Central memory CD4-positive, alpha-beta T cell (primary cell): Measurements from ENCODE around the gene STAM2.
"Not testable (repeated sequence)": the region's sequence is repeated elsewhere in the genome, so short reads cannot be mapped to it uniquely, and the experiment has no call there.

Source experiments
- DNase-seq: peaks from one replicate; pipeline ENCODE4 v3.0.0; 2022
- total RNA-seq, 3 experiments: gene quantifications; one replicate each; lab custom pipeline; 2026; lab: John Stamatoyannopoulos, UW

Gene STAM2
- 27.4 to 63.7 (median 61.9) reads per million in 3 experiments for total RNA-seq

- peak; percentile 89 for DNase-seq
Observed at GRCh38 chr2:152175368-152176112, at the start of gene STAM2. TSS of gene STAM2 (minus strand) at chr2:152175763. CDS start at chr2:152175642, 121 bp downstream.

GRCh38 chr2:152223977-152224376 is 48.4 kb upstream of the STAM2 start:
- no peak for DNase-seq

GRCh38 chr2:152222975-152223637 is 47.5 kb upstream of the STAM2 start:
- no peak for DNase-seq

DNA sequence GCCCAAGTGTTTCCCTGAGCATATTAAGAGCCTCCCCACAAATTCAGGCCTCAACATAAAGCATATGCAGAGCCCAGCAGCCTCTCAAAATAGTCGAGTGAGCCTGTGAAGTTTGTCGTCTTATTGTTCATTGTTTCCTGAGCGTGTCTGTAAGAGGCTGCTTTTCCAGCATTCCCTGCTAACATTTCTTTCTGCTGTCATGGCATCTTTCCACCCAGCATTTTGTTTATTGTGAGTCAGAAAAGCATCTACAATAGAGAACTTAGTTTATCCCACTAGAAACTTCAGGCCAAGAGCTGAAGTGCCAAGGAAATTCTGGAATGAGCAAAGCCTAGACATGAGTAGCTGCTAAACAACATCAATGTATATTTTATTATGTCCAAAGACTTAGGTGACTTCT is 46.3 kb upstream of the STAM2 start:
- DNase-seq, result no peak

DNA sequence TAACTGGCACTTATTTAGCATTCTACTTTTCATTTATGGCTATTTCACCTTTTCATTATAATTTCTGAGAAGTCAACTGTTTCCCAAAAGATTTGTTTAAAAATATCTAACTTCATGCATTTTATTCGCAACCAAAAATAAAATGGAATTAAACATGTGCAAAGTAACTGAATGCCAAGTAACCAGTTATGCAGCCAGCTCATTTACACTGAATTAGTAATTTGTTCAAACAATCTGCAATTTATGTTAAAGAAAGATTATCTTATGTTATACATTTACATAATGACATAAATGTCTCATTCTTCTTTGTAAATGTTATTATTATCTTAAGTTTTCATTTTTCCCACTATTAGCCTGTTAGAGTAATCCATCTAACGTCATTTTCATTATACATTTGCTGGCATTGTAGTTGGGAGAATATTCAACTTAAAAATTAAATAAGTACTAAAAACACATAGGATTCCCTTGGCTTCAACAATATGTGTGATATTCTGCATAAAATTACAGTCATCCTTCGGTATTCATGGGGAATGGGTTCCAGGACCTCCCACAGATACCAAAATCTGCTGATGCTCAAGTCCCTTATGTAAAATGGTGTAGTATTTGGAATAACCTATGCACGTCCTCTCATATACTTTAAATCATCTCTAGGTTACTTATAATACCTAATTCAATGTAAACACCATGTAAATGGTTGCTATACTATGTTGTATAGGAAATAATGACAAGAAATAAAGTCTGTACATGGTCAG is 43.7 kb upstream of the STAM2 start:
- no peak for DNase-seq

GRCh38 chr2:152201466-152201830 is 25.9 kb upstream of the STAM2 start:
- no peak for DNase-seq

DNA sequence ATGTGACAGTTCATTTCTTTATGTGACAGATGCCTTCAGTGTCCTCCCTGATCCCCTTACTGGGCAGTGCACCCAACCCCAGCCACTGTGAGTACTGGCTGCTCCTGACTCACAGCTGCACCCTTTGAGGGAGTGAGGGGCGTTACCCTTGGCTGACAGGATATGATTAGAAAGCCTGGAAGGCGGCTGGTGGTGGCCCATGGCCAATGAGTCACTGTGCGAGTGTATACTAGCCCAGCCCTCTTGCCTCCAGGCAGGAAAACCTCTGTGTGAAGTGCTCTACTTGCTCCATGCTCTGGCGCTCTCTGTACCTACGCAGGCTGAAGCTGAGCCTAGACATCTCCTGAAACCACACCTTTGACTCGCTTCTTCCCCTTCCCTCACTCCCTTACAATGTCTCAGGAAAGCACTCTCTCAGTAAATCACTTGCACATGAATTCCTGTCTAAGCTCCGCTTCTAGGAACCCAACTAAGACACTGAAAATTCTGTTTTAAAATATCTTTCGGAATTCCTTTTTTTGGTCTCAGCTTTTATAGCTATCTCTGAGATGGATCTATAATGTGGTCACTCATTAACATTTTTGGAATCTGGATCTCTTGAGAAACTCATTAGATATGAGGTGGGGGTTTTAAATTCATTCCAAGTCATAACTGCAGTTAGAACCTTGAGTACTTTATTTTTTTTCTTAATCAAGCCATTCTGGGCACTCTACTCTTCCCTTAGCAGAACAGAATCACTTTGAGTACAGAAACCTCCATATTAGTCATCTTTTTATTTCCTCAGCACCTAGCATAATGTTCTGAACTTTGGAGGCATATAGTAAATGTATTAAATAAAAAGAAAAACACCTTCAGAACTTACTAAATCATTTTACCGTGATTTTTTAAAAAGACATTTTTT is 25.3 kb upstream of the STAM2 start:
- no peak for DNase-seq

GRCh38 chr2:152200101-152200500 is 24.5 kb upstream of the STAM2 start:
- DNase-seq, result no peak

DNA sequence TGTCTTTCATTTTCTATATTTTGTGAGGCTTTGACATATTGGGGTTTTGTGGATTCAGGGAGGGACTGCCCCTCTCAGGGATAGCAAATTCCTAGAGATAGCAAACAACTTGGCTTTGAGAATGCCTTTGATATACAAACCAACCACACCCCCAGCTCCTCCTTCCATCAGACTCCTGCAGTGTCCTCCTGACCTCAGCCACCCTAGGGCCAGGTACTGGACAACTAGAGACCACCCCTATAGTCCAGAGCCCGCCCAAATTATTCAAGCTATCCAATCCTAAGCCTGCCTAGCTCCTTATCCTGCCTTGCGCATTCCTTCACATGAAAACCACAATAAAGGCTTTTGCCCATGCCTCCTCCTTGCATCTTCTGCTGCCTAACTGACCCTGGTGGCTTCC is 22.9 kb upstream of the STAM2 start:
- DNase-seq, result no peak

DNA sequence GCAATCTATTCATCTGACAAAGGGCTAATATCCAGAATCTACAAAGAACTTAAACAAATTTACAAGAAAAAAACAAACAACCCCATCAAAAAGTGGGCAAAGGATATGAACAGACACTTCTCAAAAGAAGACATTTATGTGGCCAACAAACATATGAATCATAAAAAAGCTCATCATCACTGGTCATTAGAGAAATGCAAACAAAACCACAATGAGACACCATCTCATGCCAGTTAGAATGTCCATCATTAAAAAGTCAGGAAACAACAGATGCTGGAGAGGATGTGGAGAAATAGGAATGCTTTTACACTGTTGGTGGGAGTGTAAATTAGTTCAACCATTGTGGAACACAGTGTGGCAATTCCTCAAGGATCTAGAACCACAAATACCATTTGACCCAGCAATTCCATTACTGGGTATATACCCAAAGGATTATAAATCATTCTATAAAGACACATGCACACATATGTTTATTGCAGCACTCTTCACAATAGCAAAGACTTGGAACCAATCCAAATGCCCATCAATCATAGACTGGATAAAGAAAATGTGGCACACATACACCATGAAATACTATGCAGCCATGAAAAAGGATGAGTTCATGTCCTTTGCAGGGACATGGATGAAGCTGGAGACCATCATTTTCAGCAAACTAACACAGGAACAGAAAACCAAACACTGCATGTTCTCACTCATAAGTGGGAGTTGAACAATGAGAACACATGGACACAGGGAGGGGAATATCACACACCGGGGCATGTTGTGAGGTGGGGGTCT is 22.1 kb upstream of the STAM2 start:
- DNase-seq, result not testable (repeated sequence)

- no peak for DNase-seq
Observed at GRCh38 chr2:152189622-152190495, 14.3 kb upstream of the STAM2 start.

GRCh38 chr2:152186808-152187207 is 11.2 kb upstream of the STAM2 start:
- not testable (repeated sequence) for DNase-seq

DNA sequence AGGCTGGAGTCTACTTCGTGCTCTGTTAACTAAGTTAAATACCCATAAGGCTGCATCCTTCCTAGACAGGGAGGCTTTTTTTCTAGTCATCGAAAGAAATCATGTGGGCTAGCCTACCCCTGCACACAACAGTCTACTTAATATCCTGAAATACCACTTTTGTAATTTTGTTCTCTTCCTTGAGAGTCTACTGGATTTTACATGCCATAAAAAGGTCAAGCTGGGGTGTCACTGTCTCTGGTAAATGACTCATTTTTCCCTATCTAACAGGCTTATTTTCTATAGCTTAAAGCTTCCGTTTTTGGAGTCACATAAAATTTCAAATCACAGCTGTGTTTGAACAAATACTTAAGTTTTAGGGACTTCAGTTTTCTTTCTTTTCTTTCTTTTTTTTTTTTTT is 10.7 kb upstream of the STAM2 start:
- no peak for DNase-seq

DNA sequence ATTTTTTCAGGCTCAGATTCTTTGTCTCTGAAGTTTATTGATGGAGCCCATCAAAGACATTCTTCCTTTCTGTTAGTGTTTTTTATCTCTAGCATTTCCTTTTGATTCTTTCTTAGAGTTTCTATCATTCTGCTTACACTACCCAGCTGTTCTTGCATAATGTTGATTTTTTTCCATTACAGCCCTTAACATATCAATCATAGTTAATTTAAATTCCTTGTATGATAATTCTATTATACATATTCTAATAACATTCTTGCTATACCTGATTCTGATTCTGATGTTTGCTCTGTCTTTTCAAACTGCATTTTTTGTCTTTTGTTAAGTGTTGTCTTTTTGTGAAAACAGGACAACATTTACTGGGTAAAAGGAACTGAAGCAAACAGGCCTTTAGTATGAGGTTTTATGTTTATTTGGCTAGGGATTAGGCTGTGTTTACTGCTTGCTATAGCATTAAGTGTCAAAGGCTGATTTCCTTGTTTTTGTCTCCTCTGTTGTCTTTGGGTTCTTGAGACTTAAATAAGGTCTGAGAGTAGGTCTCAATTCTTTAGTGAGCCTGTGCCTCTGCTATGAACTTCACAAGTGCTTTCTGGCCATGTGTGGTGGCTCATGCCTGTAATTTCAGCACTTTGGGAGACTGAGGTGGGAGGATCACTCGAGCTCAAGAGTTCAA is 8.0 kb upstream of the STAM2 start:
- DNase-seq, result no peak

DNA sequence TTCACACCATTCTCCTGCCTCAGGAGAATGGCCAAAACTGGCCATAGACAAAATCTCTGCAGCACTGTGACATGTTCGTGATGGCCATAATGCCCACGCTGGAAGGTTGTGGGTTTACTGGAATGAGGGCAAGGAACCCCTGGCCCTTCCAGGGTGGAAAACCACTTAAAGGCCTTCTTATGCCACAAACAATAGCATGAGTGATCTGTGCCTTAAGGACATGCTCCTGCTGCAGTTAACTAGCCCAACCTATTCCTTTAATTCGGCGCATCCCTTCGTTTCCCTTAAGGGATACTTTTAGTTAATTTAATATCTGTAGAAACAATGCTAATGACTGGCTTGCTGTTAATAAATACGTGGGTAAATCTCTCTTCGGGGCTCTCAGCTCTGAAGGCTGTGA is 2.1 kb upstream of the STAM2 start:
- not testable (repeated sequence) for DNase-seq

DNA sequence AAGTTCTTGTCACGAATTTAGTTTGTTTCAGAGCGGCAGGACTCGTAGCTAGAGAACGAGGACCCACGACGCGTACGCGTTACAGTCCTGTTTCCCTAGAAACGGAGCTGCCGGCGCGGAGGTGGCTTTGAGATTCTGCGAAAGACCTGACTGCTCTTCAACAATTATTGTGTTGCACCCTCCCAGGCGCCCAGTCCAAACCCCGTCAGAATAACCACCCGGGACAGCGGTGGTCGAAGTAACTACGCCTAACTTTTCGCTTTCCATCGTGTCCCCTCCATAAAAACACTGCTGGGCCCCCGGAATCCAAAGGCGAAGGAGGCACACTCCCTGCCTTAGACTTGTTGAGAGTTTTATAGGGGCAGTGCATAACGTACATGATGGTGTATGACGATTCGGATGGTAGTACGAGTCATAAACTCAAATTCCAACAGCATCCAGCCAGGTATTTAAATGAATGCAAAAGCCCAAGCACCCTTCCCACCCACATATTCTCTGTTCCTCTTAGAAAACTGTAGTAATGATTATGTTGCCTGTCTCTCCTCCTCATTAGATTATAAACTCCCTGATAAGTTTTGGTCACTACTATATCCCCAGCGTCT is 651 bp upstream of the STAM2 start:
- DNase-seq, result no peak

DNA sequence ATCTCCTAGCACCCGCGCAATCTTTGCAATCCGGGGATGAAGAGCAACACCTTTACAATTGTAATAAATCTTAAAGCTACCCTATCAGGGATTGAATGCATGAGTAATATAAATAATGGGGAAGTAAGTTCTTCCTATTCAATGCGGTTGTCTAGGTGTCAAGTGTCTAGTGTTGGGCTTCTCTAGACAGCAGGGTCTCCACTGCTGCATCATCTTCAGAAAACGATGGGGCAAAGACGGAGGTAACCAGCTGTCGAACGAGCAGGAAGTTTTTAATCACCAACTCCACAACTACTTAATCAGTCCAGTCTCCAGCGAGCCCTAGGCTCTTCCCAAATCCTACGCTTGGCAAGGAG is 573 bp downstream of the STAM2 start:
- DNase-seq, result no peak

- DNase-seq, result no peak
Observed at GRCh38 chr2:152174574-152174973, 989 bp downstream of the STAM2 start.

DNA sequence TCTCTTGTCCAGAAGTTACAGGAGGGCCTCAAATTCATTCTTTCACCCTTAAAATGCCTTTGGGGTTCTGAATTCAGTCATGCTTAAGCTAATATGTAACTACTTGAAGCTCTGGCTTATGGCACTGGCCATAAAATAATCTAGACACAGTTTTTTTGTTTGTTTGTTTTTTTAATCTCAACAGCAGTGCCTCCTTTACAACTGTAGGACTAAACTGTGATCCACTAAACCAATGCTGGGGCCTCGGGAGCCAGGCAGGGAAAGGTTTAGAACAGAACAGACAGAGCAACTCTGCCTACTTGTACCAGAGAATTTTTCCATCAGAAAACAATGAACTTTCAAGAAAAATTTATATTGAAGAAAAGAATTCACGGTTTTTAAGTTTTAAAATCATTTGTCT is 1.7 kb downstream of the STAM2 start:
- DNase-seq, result no peak
